WTC11 (cell line): Measurements from ENCODE around the gene KIF26A.

ENCODE experiments used
- ATF1 ChIP-seq: sonication (generic); formaldehyde crosslinking; IDR thresholded peaks from 2 replicates; pipeline ENCODE4 v1.8.1; 2023; ENCODE audit warnings: mild to moderate bottlenecking, moderate library complexity, missing genetic modification reagents
- MAX ChIP-seq: sonication (generic); formaldehyde crosslinking; IDR thresholded peaks from 2 replicates; pipeline ENCODE4 v1.8.0; 2022; ENCODE audit warnings: mild to moderate bottlenecking, missing genetic modification reagents
- NFE2L1 ChIP-seq: sonication (generic); formaldehyde crosslinking; IDR thresholded peaks from 2 replicates; pipeline ENCODE4 v1.8.1; 2023; ENCODE audit warnings: missing genetic modification reagents
- SMAD3 ChIP-seq: sonication (generic); formaldehyde crosslinking; IDR thresholded peaks from 2 replicates; pipeline ENCODE4 v1.8.0; 2022; ENCODE audit warnings: missing genetic modification reagents, mild to moderate bottlenecking, borderline replicate concordance
- TEAD1 ChIP-seq: sonication (generic); formaldehyde crosslinking; IDR thresholded peaks from 2 replicates; pipeline ENCODE4 v1.8.0; 2022; ENCODE audit warnings: mild to moderate bottlenecking, missing genetic modification reagents
- ZNF671 ChIP-seq: fragments of 250-450 bp; sonication (Bioruptor Pico); IDR thresholded peaks from 2 replicates; pipeline ENCODE4 v1.8.0; 2021; ENCODE audit warnings: mild to moderate bottlenecking
- TF ChIP-seq, protein P1 (sequence below): fragments of 200-600 bp; IDR thresholded peaks from 2 replicates; pipeline ENCODE4 v1.8.0; 2022; ENCODE audit warnings: antibody characterized with exemption
- TF ChIP-seq, protein P2 (sequence below): sonication (generic); formaldehyde crosslinking; IDR thresholded peaks from 2 replicates; pipeline ENCODE4 v1.8.1; 2023; ENCODE audit warnings: mild to moderate bottlenecking, missing genetic modification reagents, moderate library complexity

DNA sequence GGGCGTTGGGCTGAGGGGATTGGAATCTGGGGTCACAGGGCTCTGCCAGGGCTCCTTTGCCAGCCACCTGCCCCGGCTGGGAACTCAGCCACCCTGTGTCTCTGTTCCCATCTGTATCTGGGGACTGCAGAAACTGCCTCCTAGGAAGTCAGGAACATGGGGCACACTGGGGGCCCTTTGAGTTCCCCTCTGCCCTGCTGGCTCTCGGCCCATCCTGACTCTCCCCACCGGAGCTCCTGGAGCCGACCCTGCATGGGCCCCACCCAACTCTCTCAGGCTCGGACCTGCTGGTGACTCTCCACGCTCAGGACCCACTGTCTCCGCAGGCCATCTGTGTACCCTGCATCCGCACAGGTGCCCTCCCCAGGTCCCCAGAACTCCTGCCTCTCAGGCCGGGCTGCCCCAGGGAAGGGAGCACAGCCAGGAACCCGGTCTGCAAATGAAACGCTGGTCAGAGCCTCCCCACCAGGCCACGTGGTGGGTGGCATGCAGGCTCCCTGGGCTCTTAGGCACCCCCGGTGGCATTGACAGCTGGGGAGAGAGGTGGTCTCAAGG is 82.8 kb downstream of the KIF26A start:
- no peak for TF ChIP-seq SMAD3
- TF ChIP-seq MAX (CRISPR knock-in tag), result no peak
- TF ChIP-seq, protein P1, sequence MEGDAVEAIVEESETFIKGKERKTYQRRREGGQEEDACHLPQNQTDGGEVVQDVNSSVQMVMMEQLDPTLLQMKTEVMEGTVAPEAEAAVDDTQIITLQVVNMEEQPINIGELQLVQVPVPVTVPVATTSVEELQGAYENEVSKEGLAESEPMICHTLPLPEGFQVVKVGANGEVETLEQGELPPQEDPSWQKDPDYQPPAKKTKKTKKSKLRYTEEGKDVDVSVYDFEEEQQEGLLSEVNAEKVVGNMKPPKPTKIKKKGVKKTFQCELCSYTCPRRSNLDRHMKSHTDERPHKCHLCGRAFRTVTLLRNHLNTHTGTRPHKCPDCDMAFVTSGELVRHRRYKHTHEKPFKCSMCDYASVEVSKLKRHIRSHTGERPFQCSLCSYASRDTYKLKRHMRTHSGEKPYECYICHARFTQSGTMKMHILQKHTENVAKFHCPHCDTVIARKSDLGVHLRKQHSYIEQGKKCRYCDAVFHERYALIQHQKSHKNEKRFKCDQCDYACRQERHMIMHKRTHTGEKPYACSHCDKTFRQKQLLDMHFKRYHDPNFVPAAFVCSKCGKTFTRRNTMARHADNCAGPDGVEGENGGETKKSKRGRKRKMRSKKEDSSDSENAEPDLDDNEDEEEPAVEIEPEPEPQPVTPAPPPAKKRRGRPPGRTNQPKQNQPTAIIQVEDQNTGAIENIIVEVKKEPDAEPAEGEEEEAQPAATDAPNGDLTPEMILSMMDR, result no peak
- TF ChIP-seq ZNF671 (CRISPR knock-in tag), result no peak
- no peak for TF ChIP-seq NFE2L1 (CRISPR knock-in tag)
- TF ChIP-seq, protein P2, sequence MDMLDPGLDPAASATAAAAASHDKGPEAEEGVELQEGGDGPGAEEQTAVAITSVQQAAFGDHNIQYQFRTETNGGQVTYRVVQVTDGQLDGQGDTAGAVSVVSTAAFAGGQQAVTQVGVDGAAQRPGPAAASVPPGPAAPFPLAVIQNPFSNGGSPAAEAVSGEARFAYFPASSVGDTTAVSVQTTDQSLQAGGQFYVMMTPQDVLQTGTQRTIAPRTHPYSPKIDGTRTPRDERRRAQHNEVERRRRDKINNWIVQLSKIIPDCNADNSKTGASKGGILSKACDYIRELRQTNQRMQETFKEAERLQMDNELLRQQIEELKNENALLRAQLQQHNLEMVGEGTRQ (CRISPR knock-in tag), result no peak
- TF ChIP-seq ATF1 (CRISPR knock-in tag), result no peak
- no peak for TF ChIP-seq TEAD1 (CRISPR knock-in tag)
